ENCODE results near the gene AKAP13.
A peak's percentile ranks its signal among the peaks of the same experiment; 100 is the strongest.

Gene AKAP13

DNA sequence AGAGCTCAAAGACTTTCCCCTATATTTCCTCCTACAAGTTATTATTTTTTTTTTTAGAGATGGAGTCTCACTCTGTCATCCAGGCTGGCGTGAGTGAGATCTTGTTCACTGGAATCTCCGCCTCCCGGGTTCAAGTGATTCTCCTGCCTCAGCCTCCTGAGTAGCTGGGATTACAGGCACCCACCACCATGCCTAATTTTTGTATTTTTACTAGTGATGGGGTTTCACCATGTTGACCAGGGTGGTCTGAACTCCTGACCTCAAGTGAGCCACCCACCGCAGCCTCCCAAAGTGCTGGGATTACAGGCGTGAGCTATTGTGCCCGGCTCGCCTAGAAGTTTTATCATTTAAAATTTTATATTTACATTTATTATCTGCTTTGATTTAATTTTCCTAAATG is 5.9 kb downstream of the AKAP13 start:
- no peak for DNase-seq (ENCODE audit: low read depth)

GRCh38 chr15:85388566-85389305 is 8.3 kb downstream of the AKAP13 start:
- DNase-seq (ENCODE audit: low read depth), result no peak

DNA sequence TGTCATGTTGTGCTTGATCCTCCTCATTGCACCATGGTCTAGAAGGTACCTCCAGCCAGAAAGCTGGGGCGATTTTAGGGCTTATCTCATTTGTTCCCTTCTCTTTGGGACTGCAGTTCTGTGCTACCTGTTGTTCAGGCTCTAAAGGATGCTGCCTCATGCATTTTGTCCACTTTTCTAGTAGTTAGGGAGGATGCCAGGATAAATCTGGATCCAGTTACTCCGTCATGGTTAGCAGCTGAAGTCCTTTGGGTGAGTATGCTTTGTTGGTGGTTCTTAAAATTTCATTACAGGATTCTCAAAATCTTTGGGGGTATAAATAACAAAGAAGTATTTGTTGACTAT is 8.9 kb downstream of the AKAP13 start:
- no peak for DNase-seq (ENCODE audit: low read depth)

- DNase-seq (ENCODE audit: low read depth), result no peak
Observed at GRCh38 chr15:85389772-85390171, 9.4 kb downstream of the AKAP13 start.

DNA sequence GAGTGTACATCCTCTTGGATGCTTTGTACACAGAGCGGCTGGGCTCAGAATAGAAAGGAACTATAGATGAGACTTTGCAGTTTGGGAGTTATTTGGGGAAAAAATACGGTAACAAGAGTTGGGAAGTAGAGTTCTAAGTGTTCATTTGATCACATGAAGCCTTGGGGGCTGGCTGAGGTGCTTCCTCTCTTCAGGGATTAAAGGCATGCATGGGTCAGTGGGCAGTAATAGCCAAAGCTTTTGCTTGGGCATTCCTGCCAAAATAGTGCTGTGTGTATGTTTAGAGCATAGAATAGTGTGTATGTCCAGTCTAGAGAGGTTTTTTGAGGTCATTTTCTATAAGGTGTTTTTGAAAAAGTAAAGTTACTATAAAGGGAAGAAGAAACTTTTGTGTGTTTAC is 12.8 kb downstream of the AKAP13 start:
- no peak for DNase-seq (ENCODE audit: low read depth)

DNA sequence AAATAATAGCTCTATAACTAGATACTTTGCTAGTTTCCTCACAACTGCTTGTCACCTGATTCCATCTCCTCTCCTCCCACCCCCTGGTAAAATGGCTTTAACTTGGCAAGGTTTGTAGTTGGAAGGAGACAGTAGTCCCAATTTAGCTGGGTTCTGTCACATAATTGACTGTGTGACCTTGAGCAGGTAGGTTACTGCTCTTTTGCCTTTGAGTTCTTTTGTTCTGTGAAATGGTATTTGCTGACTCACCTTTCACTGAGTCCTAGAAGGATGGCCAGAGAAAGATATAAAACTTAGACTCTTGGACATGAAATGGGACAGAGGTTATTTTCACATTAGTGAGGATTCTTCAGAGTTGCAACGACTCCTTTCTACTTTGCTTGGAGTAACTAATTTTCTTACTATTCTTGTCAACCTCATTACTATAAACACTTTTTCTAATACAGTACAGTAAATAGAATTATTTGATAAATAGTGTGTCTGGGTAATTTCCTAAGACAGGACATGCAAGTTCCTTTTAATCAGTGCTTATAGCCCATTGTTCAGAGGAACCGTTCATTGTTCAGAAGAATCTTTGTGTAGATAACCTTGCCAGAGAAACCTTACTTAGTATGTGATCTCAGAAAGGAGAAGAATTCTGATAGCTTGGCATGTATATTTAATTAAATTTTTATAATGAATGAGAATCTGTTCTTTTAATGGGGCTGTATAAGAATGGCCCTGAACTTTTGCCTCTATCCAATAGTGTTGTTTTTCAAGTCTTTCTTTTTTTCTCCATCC is 14.3 kb downstream of the AKAP13 start:
- no peak for DNase-seq (ENCODE audit: low read depth)

DNA sequence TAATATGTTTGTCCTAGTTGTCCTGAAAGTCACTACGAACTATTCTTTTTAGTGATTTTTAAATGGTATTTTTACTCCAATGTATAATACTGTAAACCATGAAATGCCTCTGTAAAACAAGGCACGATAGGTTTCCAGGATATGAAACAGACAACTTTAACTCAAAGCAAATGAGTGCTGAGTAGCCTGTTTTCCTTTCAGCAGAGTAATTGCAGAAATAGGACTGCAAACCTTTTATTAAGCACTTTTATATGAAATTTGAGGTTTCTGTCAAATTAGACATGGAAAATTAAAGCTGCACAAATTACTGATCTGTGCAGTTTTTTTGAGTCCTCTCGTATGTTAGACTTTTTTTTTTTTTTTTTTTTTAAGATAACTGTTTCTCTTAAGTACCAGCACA is 16.2 kb downstream of the AKAP13 start:
- DNase-seq (ENCODE audit: low read depth), result no peak

DNA sequence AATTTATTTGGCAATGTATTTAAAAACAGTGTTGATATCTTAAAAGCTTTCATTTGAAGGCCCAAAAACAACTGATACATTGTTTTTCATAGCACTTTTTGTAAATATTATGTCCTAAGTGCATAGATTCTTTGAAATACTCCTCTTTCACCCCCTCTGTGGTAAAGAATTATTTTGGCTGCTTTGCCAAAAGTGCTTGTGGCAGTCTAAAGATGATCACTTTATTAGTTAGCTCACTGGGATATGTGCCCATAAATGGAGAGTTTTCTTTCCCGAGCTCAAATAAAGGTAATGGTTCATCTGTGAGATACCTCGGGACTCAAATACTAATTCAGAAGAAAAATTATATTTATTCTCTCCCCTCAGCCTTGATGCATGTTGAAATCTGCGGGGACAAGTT is 16.7 kb downstream of the AKAP13 start:
- DNase-seq (ENCODE audit: low read depth), result no peak

- no peak for DNase-seq (ENCODE audit: low read depth)
Observed at GRCh38 chr15:85397926-85398325, 17.5 kb downstream of the AKAP13 start.

DNA sequence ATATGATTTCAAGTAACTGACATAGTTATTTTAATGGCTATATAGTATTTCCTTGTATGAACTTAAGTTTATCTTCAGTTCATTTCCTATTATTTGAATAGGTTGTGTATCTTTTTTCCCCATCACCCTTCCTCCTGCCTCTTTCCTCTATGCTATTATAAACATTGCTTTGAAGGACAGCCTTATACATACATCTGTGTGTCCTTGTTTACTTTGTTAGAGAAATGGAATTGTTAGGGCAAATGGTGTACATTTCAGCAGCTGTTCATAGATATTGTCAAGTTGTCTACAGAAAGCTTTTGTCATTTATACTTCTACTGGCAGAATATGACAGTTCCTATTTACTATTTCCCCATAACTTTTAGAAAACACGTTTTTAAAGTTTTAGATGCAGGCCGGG is 18.4 kb downstream of the AKAP13 start:
- no peak for DNase-seq (ENCODE audit: low read depth)

- DNase-seq (ENCODE audit: low read depth), result no peak
Observed at GRCh38 chr15:85399627-85400026, 19.2 kb downstream of the AKAP13 start.

GRCh38 chr15:85400606-85401005 is 20.2 kb downstream of the AKAP13 start:
- no peak for DNase-seq (ENCODE audit: low read depth)

- DNase-seq (ENCODE audit: low read depth), result no peak
Observed at GRCh38 chr15:85401108-85401774, 20.8 kb downstream of the AKAP13 start.

DNA sequence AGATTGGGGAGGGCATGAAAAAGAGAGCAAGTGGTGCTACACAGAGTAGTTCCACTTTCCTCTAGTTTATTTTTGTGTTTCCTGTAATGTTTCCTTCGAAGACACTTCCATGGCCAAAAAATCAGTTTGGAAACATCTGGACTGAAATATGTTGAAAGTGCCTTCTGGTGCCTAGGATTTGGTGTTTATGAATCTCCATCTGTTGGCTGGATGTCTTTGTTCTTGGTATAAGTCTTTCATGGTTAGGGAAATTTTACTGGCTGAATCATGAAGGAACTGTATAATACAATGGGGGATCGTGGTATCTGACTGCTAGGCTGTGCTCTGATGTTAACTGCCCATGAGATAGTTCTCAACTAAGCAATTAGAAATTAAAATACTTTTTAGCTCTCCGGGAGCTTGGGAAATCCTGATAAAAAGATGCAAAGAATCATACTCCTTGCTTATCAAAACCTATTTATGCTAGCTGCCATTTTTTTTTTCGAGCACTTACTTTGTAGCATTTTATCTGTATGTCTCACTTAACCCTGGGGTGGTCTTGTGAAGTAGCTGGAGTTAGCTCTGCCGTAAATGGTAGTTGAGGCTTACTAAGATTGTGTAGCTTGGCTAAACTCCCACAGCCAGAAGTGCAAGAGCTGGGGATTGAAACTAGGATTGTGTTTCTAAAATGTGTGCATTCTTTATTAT is 21.9 kb downstream of the AKAP13 start:
- DNase-seq (ENCODE audit: low read depth), result no peak

DNA sequence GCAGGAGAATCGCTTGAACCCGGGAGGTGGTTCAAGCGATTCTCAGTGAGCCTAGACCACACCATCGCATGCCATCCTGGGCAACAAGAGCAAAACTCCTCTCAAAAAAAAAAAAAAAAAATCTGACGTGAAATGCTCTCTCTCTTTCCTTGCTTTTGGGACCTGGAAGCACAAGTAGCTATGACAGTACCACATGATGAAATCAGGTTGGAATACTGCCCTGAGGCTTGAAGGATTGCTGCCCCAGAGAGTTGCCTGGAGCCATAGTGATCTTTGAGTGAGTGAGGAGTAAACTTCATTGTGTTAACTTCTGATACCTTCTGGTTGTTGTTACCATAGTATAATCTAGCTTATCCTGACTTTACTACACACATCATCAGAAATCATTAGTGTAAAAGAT is 23.3 kb downstream of the AKAP13 start:
- no peak for DNase-seq (ENCODE audit: low read depth)

DNA sequence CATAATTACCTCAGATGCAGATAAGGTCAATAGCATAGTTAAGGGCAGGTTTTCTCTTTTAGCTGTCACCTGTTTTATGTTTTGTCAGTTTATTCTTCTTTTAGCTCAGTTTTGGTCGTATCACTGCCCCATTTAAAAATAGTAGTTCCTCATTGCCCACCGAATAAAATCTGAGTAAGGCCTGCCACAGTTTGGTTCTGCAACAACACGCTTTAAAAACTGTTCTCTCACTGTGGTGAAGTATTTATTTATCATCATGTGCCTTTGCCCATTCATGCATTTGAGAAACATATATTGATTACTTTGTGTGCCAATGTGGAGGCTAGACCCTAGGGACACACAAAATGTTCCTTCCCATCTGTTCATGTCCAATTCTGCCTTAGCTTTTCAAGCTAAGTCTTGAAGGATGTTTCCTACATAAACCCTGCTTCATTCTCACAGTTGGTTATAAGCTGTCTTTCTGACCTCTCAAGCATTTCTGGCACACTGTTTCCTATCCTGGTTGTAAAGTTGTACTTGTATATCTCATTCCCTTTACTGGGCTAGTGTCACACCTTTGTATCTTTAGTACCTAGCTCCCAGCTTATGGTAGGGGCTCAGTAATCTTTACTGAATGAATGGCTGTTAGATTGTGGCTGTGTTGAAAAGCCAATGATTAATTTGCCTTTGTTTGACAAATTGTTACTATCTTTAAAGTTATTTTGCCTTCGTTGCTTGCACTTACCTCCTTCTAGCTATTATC is 23.9 kb downstream of the AKAP13 start:
- DNase-seq (ENCODE audit: low read depth), result no peak

- DNase-seq (ENCODE audit: low read depth), result no peak
Observed at GRCh38 chr15:85404918-85405866, 24.8 kb downstream of the AKAP13 start.

GRCh38 chr15:85406916-85407315 is 26.5 kb downstream of the AKAP13 start:
- DNase-seq (ENCODE audit: low read depth), result no peak

DNA sequence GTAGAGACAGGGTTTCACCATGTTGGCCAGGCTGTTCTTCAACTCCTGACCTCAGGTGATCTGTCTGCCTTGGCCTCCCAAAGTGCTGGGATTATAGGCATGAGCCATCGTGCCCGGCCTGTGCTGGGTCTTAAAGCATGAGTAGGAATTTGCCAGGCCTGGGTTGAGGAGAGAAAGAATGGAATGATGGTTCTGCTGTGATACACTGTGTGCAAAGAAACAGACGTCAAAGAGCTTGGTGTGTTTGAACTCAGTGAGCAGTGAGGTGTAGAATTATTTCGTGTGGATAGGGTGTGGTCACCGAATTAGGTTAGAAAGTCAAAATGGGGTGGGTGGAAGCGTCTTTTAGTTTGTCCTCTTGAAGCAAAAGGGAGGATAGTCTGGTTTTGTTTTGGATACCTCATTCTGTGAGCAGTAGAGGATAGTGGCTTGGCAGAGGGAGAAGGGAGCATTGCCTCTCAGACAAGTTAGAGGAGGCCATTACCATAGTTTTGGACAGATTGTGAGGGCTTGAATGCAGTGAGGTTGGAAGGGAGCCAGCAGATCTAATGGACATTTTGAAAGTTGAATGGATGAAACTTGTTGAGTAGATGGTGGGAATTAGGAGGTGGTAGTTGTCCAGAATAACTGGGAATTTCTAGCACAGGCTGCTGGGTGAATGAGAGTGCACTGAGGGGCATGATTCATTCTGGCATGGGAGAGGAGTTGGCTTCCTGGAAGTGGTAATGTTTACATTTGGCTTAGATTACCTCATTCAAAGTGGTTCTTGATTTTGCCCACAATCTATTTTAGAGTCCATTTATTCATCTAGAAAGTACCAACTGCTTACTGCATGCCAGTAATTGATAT is 27.2 kb downstream of the AKAP13 start:
- DNase-seq (ENCODE audit: low read depth), result peak; percentile 20

DNA sequence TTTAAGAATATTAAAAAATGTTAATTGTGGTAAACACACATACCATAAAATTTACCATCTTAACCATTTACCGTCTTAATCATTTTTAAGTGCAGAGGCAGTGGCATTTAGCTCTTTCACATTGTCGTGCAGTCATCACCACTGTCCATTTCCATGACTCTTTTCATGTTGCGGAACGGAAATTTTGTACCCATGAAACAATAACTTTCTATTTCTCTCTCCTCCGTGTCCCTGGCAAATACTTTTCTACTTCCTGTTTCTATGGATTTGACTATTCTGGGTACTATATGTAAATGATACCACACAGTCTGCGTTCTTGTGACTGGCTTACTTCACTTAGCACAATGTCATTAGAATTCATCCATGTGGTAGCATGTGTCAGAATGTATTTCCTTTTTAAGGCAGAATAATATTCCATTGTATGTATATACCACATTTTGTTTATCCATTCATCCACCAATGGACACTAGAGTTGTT is 27.9 kb downstream of the AKAP13 start:
- peak; percentile 51 for DNase-seq (ENCODE audit: low read depth)
